Natural killer cell (primary cell): ENCODE results near the gene B4GALT2. TPM values are rescaled to one million over a fixed set of nuclear protein-coding genes. Genes with fewer than 3 reads are reported as not detected.

ENCODE experiments used
- ATAC-seq, 3 donors: fragments of 150-1000 bp in 2 of 3; fragments of 200-7000 bp in 1 of 3; cut with Tn5 transposase; 1 replicate in 1 of 3; 2 replicates in 2 of 3; pipeline ENCODE4 v1.10.0; 2021; ENCODE audit warnings: mild to moderate bottlenecking in 2 of 3, moderate library complexity in 2 of 3
- DNase-seq, 2 donors: peaks; one replicate each; pipeline versions ENCODE4 v3.0.0 to v3.0.0-alpha.2; 2013 to 2021; ENCODE audit warnings: mixed read lengths in 1 of 2
- H3K27ac ChIP-seq: one replicate; pipeline ENCODE4 v1.5.1; 2013; ENCODE audit warnings: mild to moderate bottlenecking, low read length
- H3K27me3 ChIP-seq: one replicate; pipeline ENCODE4 v1.6.1; 2013; ENCODE audit warnings: low read length; ENCODE audit not compliant: control insufficient read depth, insufficient read depth
- H3K36me3 ChIP-seq: one replicate; pipeline ENCODE4 v1.6.1; 2013; ENCODE audit warnings: low read length; ENCODE audit not compliant: control insufficient read depth, insufficient read depth
- H3K4me1 ChIP-seq: one replicate; pipeline ENCODE4 v1.6.1; 2013; ENCODE audit warnings: low read length; ENCODE audit not compliant: control insufficient read depth, insufficient read depth
- H3K4me3 ChIP-seq: one replicate; pipeline ENCODE4 v1.5.1; 2013; ENCODE audit warnings: low read length
- H3K9me3 ChIP-seq: one replicate; pipeline ENCODE4 v1.6.1; 2013; ENCODE audit warnings: low read length; ENCODE audit not compliant: control insufficient read depth, insufficient read depth
- H3K27ac Mint-ChIP-seq, 2 donors: one replicate each; pipeline ENCODE4 v1.8.0; 2022; ENCODE audit warnings: mild to moderate bottlenecking in 2 of 2, mixed read lengths in 2 of 2, moderate library complexity in 1 of 2
- H3K27me3 Mint-ChIP-seq, 2 donors: one replicate each; pipeline ENCODE4 v1.8.0; 2022; ENCODE audit warnings: low read depth in 2 of 2, mixed read lengths in 2 of 2
- H3K36me3 Mint-ChIP-seq: one replicate; pipeline ENCODE4 v1.8.0; 2022; ENCODE audit warnings: mixed read lengths
- H3K4me1 Mint-ChIP-seq, 2 donors: one replicate each; pipeline ENCODE4 v1.8.0; 2022; ENCODE audit warnings: mixed read lengths in 2 of 2
- H3K4me3 Mint-ChIP-seq: one replicate; pipeline ENCODE4 v1.8.0; 2022; ENCODE audit warnings: mild to moderate bottlenecking, moderate library complexity, mixed read lengths
- H3K9me3 Mint-ChIP-seq, 2 donors: one replicate each; pipeline ENCODE4 v1.8.0; 2022; ENCODE audit warnings: mixed read lengths in 2 of 2
- CTCF ChIP-seq: fragments of 200-600 bp; IDR thresholded peaks from one replicate; pipeline ENCODE4 v1.8.0; 2022; ENCODE audit warnings: antibody characterized with exemption
- WGBS: methylation state at CpG from one replicate; pipeline ENCODE4 v1.1.7; 2013; ENCODE audit warnings: missing lambda C conversion rate; ENCODE audit not compliant: insufficient coverage; 5-methylcytosine and 5-hydroxymethylcytosine counted together
- intact Hi-C: fragments of 100-400 bp; cut with micrococcal nuclease; formaldehyde crosslinking; loops from one replicate; pipeline ENCODE4 v1.14.2; 2022
- total RNA-seq, 4 donors: library from RNA; stranded (reverse); fragments of 120-200 nt in 1 of 4; gene quantifications; one replicate each; pipeline versions ENCODE4 v1.2.3 to v1.2.4, GENCODE V29; 2013 to 2022

The B4GALT2 gene
- total RNA-seq, 3 donors from 2014 or later (not counting 1 experiment from before 2014, with no cell fraction given) = 1.5 to 5.5 (median 2.2) TPM

GRCh38 chr1:43979528-43980254 is 681 bp downstream of the B4GALT2 start:
- H3K36me3 ChIP-seq = peaks cover 18% of the 10 kb centered on the region
- Mint-ChIP-seq H3K4me1 (peaks cover 26 to 60% of the 10 kb centered on the region in 2 donors), H3K4me3 (peak overlapping the region; percentile 90), H3K9me3 (no peaks in the 10 kb centered on the region), H3K36me3 (peaks cover 9% of the 10 kb centered on the region), H3K27ac (peak overlapping the region in 1 of 2 donors; percentile 60), H3K27me3 (no peaks in the 10 kb centered on the region)
- 6% methylated on average over 45 of the region's 45 CpGs for WGBS
- DNase-seq (peak in 1 of 2 donors; percentile 28), ATAC-seq (peak in 1 of 3 donors; percentile 13)
- no peaks in the 10 kb centered on the region for H3K27me3 ChIP-seq
- peak overlapping the region; percentile 15 for H3K4me3 ChIP-seq
- no peak for TF ChIP-seq CTCF
- H3K9me3 ChIP-seq = no peaks in the 10 kb centered on the region
- intact Hi-C loops = no loop called here
- H3K4me1 ChIP-seq = peaks cover 40% of the 10 kb centered on the region
- H3K27ac ChIP-seq = no peak overlapping the region

GRCh38 chr1:43980255-43981134 is 1.5 kb downstream of the B4GALT2 start:
- peaks cover 9% of the 10 kb centered on the region for H3K36me3 Mint-ChIP-seq
- ATAC-seq (no peak), DNase-seq (no peak)
- Histone ChIP-seq H3K4me3 (no peak overlapping the region), H3K4me1 (peaks cover 36% of the 10 kb centered on the region), H3K36me3 (peaks cover 18% of the 10 kb centered on the region), H3K27me3 (no peaks in the 10 kb centered on the region), H3K9me3 (no peaks in the 10 kb centered on the region), H3K27ac (no peak overlapping the region)
- no peak for TF ChIP-seq CTCF
- H3K4me1 Mint-ChIP-seq = peaks cover 26 to 56% of the 10 kb centered on the region in 2 donors
- 89% methylated on average over 12 of the region's 13 CpGs for WGBS
- peak overlapping the region in 1 of 2 donors; percentile 60 for H3K27ac Mint-ChIP-seq
- no peaks in the 10 kb centered on the region for H3K27me3 Mint-ChIP-seq
- H3K9me3 Mint-ChIP-seq = no peaks in the 10 kb centered on the region
- peak overlapping the region; percentile 90 for H3K4me3 Mint-ChIP-seq
- intact Hi-C loops = no loop called here

- Histone ChIP-seq H3K4me3 (no peak overlapping the region), H3K27ac (no peak overlapping the region), H3K4me1 (peaks cover 29% of the 10 kb centered on the region), H3K36me3 (peaks cover 18% of the 10 kb centered on the region), H3K9me3 (no peaks in the 10 kb centered on the region), H3K27me3 (no peaks in the 10 kb centered on the region)
- no peak for DNase-seq
- Mint-ChIP-seq H3K27ac (no peak overlapping the region), H3K27me3 (no peaks in the 10 kb centered on the region), H3K4me1 (peaks cover 23 to 49% of the 10 kb centered on the region in 2 donors), H3K9me3 (no peaks in the 10 kb centered on the region), H3K36me3 (peaks cover 9% of the 10 kb centered on the region), H3K4me3 (no peak overlapping the region)
- TF ChIP-seq CTCF = no peak
- no peak for ATAC-seq
- intact Hi-C loops = no loop called here
- WGBS = 86% methylated on average over 20 of the region's 20 CpGs
These were observed 2.1 kb downstream of the B4GALT2 start for GRCh38 chr1:43981135-43981491.
